Astrocyte of the spinal cord (primary cell): Measurements from ENCODE around the gene HIC1.

ENCODE experiments used
- DNase-seq: peaks from one replicate; pipeline ENCODE4 v3.0.0; 2011; ENCODE audit warnings: low read depth, low spot score
- H3K4me3 ChIP-seq: 2 replicates; pipeline ENCODE4 v1.5.1; 2011; ENCODE audit warnings: low read depth, mild to moderate bottlenecking, low read length, moderate library complexity
- in situ Hi-C: cut with HindIII; loops from 2 replicates; pipeline ENCODE4 v1.10.0; 2017; ENCODE audit warnings: low sequenced_read_pairs
- TF ChIP-seq, protein P1 (sequence below): IDR thresholded peaks from 2 replicates; pipeline ENCODE4 v1.5.1; 2012; ENCODE audit warnings: low read depth, mild to moderate bottlenecking, low read length, inconsistent platforms

HIC1 gene

DNA sequence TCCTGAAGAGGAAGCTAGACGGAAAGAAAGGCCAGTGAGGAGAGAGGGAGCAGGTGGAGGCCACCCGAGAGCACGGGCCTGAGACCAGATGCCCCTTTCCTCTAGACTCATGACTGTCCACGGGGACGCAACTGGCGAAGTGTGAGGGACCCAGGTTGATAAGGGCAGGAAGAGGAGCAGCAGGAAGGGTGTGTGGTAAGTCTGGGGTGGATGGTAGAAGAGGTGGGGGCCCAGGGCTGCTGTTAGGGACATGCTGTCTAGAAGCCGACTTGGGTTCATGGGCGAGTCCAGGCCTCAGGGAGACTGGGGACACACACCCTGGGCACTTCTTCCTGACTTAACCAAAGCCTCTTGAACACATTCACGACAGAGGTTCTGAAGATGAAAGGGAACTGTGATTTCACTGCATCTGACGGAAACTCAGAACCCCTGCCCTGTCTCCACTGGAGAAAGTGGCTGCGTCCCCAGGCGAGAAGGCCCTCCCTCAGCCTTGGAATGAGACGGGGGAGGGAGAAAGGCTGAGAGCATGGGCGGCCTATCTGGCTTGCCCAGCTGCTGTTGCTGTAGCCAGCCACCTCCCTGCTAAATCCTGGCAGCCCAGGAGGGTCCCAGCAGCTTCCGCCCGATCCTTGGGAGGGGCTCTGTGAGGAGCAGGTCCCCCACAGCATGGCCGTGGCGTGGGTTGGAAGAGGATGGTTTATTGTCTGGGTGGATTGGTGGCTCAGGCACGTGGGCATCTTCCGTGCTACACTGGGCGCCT lies 6.0 kb downstream of the HIC1 start:
- in situ Hi-C loops: loop anchor here (10.0 kb wide), 1 partner anchor 114 kb away; no protein-coding TSS in a partner anchor
- H3K4me3 ChIP-seq: peak overlapping the region; percentile 6
- DNase-seq: no peak
- TF ChIP-seq, protein P1, sequence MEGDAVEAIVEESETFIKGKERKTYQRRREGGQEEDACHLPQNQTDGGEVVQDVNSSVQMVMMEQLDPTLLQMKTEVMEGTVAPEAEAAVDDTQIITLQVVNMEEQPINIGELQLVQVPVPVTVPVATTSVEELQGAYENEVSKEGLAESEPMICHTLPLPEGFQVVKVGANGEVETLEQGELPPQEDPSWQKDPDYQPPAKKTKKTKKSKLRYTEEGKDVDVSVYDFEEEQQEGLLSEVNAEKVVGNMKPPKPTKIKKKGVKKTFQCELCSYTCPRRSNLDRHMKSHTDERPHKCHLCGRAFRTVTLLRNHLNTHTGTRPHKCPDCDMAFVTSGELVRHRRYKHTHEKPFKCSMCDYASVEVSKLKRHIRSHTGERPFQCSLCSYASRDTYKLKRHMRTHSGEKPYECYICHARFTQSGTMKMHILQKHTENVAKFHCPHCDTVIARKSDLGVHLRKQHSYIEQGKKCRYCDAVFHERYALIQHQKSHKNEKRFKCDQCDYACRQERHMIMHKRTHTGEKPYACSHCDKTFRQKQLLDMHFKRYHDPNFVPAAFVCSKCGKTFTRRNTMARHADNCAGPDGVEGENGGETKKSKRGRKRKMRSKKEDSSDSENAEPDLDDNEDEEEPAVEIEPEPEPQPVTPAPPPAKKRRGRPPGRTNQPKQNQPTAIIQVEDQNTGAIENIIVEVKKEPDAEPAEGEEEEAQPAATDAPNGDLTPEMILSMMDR: no peak

DNA sequence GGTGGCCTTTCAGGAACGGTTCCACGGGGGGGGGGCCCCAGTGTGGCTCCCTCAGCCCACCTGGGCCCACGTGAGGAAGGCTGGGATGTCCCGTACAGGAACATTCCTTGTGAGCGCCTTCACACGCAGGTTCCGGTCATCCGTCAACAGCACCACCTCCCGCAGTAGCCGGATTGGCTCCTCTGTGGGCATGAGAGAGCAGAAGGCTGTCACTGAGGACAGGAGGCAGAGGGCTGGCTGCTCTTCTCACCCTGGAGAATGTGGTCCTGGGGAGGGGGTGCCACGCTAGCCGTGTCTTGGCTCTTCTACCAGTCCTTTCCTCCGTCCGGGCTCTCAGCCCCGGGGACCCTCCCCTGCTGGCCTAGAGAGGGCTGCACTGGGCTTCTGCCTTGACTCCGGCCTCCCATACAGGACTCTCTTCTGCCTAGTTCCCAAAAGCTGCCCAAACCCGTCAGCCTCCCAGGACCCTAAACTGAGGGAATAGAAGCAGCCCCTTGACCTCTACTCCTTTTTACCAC lies 6.6 kb downstream of the HIC1 start:
- in situ Hi-C loops: loop anchor here (10.0 kb wide), 1 partner anchor 113 kb away; no protein-coding TSS in a partner anchor
- TF ChIP-seq, protein P1: no peak
- H3K4me3 ChIP-seq: no peak overlapping the region
- DNase-seq: peak; percentile 19

DNA sequence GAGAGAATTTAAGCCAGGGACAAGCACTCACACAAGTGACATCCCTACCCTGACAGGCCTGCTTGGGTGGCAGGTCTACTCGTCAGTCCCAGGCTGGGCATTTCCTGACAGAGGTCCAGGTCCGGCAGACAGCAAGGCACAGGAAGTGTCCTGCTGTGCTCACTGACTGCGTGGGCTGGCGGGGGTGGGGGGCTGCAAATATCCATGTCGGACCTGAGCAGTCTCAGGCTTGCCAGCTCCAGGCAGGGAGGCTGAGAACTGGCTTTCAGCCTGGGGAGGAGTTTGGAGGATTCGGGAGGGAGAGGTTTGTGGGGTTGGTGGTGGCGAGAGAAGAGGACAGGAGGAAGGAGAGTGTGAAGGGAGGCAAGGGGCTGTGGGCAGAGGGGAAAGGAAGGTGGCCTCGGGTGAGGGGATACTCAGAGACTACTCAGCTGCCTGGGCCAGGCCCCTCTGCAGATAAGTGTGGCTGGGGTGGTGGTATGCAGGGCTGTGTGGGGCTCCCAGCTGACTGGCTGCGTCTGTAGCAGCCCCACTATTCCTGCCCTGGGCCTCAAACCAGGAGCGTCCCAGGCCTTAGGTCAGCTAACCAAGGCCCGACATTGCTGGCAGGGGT lies 7.8 kb downstream of the HIC1 start:
- no peak overlapping the region for H3K4me3 ChIP-seq
- peak; percentile 77 for DNase-seq
- in situ Hi-C loops: loop anchor here (10.0 kb wide), 1 partner anchor 112 kb away; no protein-coding TSS in a partner anchor
- TF ChIP-seq, protein P1: no peak

DNA sequence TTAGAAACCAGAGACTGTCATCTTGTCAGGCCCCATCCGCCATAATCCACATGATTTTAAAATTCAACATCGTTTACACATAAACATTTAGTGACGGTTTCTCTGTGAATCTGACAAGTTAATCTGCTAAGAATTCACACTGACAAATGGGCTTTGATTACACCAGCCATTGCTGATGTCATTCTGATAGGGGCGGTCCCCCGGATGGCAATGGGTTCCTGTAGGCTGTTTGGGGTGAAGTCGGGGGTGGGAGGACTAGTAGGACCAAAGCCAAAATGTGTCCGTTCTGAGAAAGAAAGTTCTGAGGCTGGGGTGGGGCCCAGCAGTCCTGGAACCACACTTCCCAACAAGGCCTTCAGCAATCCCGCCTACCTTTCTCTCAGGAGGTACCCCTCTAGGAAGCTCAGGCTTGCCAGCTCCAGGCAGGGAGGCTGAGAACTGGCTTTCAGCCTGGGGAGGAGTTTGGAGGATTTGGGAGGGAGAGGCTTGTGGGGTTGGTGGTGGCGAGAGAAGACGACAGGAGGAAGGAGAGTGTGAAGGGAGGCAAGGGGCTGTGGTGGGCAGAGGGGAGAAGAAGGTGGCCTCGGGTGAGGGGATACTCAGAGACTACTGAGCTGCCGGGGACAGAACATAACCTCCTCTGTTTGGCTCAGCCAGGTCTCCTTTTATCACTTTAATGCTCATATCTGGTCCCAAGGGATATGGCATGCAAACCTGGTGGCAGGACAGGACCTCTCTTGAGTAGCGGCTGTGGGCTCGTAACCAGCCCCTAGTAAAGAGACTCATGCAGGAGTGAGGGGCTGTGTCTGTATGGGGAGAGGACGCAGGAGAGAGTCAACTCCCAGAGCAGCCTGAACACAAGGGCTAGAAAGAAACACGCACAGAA lies 8.6 kb downstream of the HIC1 start:
- in situ Hi-C loops: loop anchor here (10.0 kb wide), 1 partner anchor 111 kb away; no protein-coding TSS in a partner anchor
- no peak overlapping the region for H3K4me3 ChIP-seq
- DNase-seq: peak; percentile 68
- TF ChIP-seq, protein P1: no peak

DNA sequence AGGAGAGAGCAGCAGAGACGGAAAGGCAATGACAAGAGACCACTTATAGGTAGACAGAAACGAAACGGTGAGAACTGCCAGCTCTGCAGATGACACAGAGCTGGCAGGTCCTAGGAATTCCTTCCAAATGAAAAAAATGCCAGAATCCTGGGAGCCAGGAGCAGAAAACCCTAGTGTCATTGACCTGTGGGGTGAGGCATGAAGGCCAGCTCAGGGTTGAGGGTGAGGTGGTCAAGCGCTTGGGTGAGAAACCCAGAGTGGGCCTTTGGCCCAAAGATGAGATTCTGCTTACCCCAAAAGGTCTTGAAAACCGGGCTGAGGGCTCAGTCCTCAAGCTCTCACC lies 9.2 kb downstream of the HIC1 start:
- in situ Hi-C loops: loop anchor here (10.0 kb wide), 1 partner anchor 111 kb away; no protein-coding TSS in a partner anchor
- no peak overlapping the region for H3K4me3 ChIP-seq
- TF ChIP-seq, protein P1: no peak
- DNase-seq: no peak

DNA sequence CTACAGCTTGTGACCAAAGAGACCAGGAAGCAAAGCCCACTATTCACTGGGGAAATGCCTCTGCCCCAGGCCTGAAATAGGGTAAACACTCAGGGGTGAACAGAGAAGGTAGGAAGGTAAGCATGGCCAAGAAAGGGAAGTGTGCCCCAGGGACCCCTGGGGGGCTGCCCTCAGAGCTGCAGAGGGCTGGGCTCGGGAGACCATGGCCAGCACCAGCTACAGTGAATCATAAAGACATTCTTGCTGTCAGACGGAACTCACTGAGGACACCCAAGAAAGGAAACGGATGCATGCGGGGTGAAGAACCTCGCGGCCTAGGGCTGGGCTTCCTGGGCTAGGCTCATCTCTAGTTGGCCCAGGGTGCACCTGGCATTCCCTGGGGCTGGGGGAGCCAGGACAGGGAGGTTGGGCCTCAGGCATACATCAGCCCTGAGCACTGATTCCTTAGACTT lies 9.6 kb downstream of the HIC1 start:
- H3K4me3 ChIP-seq: no peak overlapping the region
- DNase-seq: no peak
- TF ChIP-seq, protein P1: no peak
- in situ Hi-C loops: loop anchor here (10.0 kb wide), 1 partner anchor 110 kb away; no protein-coding TSS in a partner anchor
